ENCODE measurements around the gene ZNF286A.
"Not testable (repeated sequence)": the region's sequence is repeated elsewhere in the genome, so short reads cannot be mapped to it uniquely, and the experiment has no call there.

ZNF286A gene

DNA sequence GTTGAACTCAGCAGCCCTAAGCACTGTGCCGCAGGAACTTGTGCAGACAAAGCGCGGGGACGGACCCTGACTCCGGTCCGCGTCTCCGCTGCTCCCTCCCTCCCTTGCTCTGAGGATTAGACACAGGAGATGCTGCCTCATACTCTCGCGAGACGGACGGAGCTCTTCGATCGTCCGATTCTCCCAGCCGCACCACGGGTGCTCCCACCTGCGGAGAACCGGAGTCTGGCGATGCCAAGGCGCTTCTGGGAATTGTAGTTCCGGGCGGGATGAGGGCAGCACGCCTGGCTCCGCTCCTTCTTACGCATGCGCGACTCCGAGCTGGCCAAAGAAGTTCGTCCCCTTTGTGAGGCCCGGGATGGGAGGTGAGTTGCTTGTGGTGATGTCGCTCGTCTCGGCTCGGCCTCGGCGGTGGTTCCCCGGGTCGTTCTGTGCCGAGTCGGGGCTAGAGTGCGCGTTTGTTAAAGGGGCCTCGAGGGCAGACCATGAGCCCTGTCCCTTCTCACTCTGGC is at the start of gene ZNF286A:
Gene ZNF286A, plus strand, starts transcription at position 340 of the 512 bp plus-strand sequence. CDS start 578 bp downstream, outside the sequence.
- in situ Hi-C loops (cut with HindIII; ENCODE audit: low sequenced_read_pairs) = not testable (repeated sequence)

DNA sequence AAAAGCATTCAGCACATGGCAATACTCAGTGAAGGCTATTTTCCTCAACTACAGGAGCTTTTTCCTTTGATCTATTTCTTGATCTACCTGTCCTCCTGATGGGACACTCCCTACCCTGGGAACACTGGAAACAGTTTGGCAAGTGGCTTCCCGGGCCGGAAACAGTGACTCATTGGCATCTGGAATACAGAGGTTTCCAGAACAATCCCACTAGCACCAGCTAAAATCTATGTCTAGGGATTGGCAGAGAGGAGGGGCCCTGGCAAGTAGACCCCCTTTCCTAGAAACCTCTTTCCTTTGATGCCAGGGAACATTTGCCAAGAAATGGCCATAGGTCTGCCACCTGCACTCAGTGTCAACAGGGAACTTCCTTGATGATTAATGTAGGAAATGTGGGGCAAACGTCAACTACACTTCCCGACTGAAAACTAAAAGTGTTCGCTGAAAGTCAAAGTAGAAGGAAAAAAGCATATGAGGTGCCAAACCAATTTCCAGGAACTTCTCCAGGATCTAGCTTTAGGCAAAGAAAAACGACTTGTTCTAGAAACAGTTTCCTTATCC is 49.6 kb upstream of the ZNF286A start:
- in situ Hi-C loops (cut with HindIII; ENCODE audit: low sequenced_read_pairs) = no loop called here

DNA sequence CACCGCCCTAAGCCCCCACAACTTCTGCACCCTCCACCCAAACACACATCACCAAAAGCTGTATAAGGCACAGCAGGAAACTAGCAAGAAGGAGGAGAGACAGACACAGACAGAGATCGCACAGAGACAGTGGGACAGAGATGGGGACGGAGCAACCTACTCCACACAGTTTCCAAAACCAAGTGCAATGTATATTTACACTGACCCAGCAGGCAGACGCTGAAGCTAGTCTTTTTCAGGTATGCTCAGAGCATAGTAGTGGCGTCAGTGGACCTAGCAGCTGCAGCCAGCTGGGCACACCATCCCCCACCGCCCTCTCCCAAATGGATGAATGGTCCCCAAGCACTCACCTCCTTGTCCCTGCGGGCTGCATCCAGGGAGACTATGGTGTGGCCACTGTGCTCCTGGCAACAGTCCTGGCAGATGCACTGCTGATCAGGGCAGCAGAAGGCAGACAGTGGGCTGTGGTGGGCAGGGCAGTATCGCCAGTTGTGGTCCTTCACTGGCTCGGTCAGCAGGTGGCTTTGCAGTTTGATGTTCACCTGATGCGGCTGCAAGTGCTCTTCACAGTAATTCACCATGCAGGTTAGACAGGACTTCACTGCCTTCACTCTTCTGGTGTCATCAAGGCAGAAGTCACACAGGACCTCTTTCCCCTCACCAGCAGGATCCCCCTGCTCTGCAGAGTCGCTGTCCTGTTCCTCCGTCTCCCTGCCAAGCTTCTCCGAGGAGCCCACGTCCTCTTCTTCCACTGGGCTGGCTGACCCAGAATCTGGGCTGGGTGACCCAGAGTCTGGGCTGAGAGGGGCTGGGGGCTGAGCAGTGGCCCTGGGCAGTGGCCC is 48.6 kb upstream of the ZNF286A start:
- in situ Hi-C loops (cut with HindIII; ENCODE audit: low sequenced_read_pairs) = no loop called here

DNA sequence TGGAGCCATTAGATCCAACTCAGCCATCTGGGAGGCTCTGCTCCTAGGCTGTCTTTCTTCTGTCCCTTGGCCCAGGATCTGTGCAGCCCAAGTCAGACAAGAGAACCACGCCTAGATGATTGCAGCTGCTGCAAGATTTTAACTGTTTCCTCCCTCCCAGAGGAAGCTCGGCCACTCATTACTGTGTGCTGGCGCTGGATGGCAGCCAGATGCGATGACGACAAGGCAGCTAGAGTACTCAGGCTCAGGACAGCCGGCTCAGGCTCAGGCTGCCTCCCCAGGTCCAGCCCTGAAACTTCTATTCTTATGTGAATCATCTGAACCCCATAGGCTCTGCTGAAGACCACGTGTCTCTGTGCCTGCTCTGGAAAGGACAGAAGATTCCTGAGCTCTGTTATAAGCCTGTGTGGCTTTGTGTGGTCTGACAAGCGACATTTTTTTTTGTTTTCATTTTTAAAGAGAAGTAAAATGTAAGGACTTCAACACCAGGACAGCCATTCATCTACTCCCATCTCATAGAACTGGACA is 47.9 kb upstream of the ZNF286A start:
- in situ Hi-C loops (cut with HindIII; ENCODE audit: low sequenced_read_pairs) = no loop called here

DNA sequence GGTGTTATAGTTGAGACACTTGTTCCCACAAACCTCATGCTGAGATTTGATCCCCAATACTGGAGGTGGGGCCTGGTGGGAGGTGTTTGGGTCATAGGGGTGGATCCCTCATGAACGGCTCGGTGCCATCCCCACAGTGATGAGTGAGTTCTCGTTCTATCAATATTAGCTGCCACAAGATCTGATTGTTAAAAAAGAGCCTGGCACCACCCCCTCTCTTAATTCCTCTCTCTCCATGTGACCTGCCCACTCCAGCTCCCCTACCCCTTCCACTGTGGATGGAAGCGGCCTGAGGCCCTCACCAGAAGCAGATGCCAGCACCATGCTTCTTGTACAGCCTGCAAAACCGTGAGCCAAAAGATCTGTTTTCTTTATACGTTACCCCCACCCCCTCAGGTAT is 46.6 kb upstream of the ZNF286A start:
- in situ Hi-C loops (cut with HindIII; ENCODE audit: low sequenced_read_pairs) = no loop called here

GRCh38 chr17:15654401-15654800 is 45.2 kb upstream of the ZNF286A start:
- in situ Hi-C loops (cut with HindIII; ENCODE audit: low sequenced_read_pairs) = not testable (repeated sequence)

DNA sequence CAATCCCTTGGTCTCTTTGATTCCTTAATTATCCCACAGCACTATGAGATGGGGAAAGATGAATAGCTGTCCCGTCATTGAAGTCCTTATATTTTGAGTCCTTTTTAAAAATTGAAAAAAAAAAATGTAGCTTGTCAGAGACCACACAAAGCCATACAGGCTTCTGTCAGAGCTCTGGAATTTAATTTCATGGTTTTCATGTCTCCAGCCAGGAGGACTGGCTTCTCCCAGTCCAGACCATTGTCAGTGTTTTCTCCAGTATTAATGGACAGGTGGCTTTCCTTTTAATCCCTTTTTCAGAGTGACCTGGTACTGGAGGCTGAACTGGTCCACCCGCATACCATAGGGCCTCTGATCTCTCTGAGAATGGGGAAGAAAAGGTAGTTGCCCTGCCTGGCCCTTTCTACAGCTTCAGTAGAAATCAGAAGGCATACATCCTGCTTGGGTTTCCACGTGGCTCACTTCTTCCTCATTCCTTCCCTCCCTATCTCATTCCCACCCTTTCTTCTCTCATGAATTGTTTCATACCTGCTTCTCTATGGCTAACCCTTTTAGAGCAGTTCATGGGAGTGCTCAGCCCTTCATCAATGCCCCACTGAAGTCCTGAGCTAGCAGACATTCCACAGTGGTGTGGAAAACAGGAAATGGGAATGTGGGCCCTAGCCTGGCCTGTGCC is 44.5 kb upstream of the ZNF286A start:
- in situ Hi-C loops (cut with HindIII; ENCODE audit: low sequenced_read_pairs) = no loop called here

DNA sequence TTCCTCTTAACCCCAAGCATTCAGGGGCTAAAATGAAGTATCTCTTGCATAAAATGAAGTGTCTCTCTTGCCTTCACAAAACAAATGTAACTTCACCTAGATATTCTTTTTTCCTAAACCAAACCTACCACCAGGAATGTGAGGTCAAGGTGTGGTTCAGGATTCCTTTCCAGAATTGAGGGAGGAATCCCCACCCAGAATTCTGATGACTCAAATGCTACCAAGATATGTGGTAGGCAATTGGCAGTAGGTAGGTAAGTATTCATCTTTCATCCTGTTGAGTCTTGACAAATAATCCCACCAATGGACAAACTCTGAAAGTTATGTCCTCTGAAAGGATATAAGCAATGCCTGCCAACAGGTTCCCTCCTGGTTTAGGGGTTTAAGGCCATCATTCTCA is 41.7 kb upstream of the ZNF286A start:
- in situ Hi-C loops (cut with HindIII; ENCODE audit: low sequenced_read_pairs) = no loop called here

- in situ Hi-C loops (cut with HindIII; ENCODE audit: low sequenced_read_pairs) = no loop called here
Measured at GRCh38 chr17:15658296-15658695, 41.3 kb upstream of the ZNF286A start.

DNA sequence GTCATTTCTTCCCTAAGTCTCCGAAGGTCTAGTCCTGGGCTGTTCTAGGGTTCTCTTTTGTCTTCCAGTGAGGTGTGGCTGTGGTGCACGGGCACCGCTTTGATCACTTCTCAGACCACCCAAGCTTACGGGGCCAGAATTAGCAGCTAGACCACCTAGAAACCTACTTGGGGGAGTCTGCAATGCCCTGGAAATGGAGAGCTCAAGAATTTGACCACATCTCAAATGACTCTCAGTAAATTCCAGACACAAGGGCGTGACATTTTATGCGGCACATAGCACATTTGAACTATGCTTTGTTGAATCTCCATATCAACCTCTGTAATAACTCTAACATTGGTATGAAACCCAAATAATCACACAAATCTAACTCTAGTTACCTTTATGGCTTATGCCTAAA is 40.3 kb upstream of the ZNF286A start:
- in situ Hi-C loops (cut with HindIII; ENCODE audit: low sequenced_read_pairs) = no loop called here

DNA sequence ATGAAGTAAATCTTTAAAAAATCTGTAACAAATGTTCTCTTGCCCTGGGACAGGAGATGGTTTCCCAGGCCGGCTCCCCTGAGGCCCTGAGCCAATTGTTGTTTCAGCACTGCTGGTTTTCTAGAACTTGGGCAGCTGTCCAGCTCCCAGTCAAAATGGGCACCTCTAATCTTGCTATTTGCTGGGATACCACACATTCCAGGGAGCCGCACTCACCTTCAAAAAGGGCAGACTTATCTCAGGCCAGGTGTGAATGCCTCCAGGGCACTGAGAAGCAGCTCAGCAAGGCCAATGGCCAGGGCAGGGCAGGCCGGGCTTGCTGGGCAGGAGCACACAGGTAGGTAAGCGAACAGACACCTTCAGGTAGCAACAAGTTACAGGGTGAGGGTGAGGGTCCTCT is 39.9 kb upstream of the ZNF286A start:
- in situ Hi-C loops (cut with HindIII; ENCODE audit: low sequenced_read_pairs) = no loop called here

DNA sequence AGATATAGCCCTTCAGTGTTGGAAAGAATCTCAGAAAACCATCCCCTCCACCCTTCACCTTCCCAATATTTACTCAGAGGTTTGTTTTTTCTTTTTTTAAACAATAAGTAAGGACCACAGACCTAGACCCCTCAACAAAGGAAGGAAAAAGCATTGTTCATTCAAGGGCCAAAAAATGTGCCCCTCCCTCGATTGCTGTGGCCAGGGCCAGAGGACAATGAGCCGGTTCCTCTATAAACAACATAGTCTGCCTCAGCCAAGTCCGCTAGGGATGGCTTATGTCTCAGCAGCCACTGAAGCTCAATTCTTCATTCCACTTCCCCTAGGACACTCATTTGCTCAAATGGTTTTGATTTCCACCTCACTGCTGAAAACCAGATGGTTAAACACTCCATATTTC is 39.5 kb upstream of the ZNF286A start:
- in situ Hi-C loops (cut with HindIII; ENCODE audit: low sequenced_read_pairs) = no loop called here

DNA sequence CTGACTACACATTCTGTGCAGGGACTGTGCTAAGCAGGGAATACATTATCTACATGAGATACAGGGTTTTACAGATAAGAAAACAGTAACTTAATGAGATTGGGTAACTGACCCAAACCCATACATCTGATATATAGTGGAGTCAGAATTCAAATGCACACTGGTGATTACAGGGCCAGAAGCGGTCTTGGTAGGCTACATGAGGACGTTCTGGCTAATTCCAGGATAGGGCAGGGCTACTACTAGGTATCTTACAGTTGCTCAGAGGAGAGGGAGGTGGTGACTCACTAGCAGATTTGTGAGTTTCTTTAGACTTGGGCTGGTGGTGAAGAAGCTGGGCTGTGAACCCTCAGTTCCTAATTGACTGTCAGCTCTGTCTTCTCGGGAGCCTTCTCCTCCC is 36.9 kb upstream of the ZNF286A start:
- in situ Hi-C loops (cut with HindIII; ENCODE audit: low sequenced_read_pairs) = no loop called here

- in situ Hi-C loops (cut with HindIII; ENCODE audit: low sequenced_read_pairs) = no loop called here
Measured at GRCh38 chr17:15663176-15663575, 36.4 kb upstream of the ZNF286A start.

- in situ Hi-C loops (cut with HindIII; ENCODE audit: low sequenced_read_pairs) = no loop called here
Measured at GRCh38 chr17:15663691-15664090, 35.9 kb upstream of the ZNF286A start.

- in situ Hi-C loops (cut with HindIII; ENCODE audit: low sequenced_read_pairs) = not testable (repeated sequence)
Measured at GRCh38 chr17:15669526-15669925, 30.0 kb upstream of the ZNF286A start.

DNA sequence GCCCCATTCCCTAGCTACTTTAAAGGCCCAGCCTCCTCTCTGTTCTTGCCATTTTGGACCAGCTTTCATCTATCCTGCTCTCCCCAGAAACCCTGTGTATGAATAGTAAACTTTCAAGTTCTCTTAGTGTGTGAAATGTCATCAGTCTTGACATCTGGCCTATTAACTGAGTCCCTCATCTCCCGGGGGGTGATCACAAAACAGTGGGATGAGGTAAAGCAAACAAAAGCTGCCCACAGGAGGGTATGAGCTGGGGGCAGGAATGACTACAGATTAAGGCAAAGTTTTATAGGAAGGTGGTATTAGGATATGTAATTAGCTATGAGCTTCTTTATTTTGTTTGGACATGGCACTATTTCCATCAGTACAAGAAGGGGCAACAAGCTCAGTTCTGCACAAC is 24.9 kb upstream of the ZNF286A start:
- in situ Hi-C loops (cut with HindIII; ENCODE audit: low sequenced_read_pairs) = not testable (repeated sequence)

- in situ Hi-C loops (cut with HindIII; ENCODE audit: low sequenced_read_pairs) = not testable (repeated sequence)
Measured at GRCh38 chr17:15675991-15676390, 23.6 kb upstream of the ZNF286A start.

- in situ Hi-C loops (cut with HindIII; ENCODE audit: low sequenced_read_pairs) = not testable (repeated sequence)
Measured at GRCh38 chr17:15683135-15683534, 16.4 kb upstream of the ZNF286A start.

GRCh38 chr17:15683824-15684478 is 15.6 kb upstream of the ZNF286A start, which contains the start of gene TRIM16:
TSS of gene TRIM16 (minus strand) at chr17:15684311. CDS start at chr17:15651609, 32,702 bp downstream.
- in situ Hi-C loops (cut with HindIII; ENCODE audit: low sequenced_read_pairs) = not testable (repeated sequence)

DNA sequence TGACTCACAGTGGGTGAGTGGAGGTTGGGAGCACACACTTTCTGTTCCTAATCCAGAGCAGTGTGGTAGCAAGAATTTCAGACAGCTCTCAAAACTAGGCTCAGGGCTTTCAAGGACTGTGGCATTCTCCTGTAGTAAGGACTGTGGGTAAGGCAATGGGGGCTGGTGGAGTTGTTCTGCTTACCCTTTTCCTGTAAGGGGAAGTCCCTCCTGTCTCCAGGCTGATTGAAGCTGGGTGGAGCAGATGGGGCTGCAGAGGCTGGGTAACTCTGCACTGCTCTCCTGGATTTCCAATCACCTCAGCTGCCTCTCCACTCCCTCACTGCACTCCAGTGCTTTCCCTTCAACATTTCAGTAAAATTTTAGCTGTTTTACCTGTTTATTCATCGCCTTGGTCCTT is 12.1 kb upstream of the ZNF286A start:
- in situ Hi-C loops (cut with HindIII; ENCODE audit: low sequenced_read_pairs) = not testable (repeated sequence)
